SU-DHL-6 (cell line): Measurements from ENCODE around the gene NTRK3.

ENCODE experiments used
- EZH2phosphoT487 ChIP-seq: fragments of 200-600 bp; sonication (generic), shearing (Covaris generic); conservative IDR thresholded peaks from 2 replicates; pipeline ENCODE4 v1.6.1; 2018; ENCODE audit warnings: mild to moderate bottlenecking, antibody characterized with exemption, low read length, moderate library complexity, mixed read lengths
- TF ChIP-seq, protein P1 (sequence below): fragments of 200-600 bp; sonication (generic); IDR thresholded peaks from one replicate; pipeline ENCODE4 v1.5.1; 2017; ENCODE audit warnings: antibody characterized with exemption, mild to moderate bottlenecking, low read length, moderate library complexity; ENCODE audit not compliant: insufficient read depth, poor library complexity, severe bottlenecking

GRCh38 chr15:88152672-88153071 lies 103.9 kb downstream of the NTRK3 start:
- TF ChIP-seq, protein P1, sequence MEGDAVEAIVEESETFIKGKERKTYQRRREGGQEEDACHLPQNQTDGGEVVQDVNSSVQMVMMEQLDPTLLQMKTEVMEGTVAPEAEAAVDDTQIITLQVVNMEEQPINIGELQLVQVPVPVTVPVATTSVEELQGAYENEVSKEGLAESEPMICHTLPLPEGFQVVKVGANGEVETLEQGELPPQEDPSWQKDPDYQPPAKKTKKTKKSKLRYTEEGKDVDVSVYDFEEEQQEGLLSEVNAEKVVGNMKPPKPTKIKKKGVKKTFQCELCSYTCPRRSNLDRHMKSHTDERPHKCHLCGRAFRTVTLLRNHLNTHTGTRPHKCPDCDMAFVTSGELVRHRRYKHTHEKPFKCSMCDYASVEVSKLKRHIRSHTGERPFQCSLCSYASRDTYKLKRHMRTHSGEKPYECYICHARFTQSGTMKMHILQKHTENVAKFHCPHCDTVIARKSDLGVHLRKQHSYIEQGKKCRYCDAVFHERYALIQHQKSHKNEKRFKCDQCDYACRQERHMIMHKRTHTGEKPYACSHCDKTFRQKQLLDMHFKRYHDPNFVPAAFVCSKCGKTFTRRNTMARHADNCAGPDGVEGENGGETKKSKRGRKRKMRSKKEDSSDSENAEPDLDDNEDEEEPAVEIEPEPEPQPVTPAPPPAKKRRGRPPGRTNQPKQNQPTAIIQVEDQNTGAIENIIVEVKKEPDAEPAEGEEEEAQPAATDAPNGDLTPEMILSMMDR, result no peak
- no peak for TF ChIP-seq EZH2phosphoT487
